ENCODE data around the gene PHF2. TPM values are rescaled to one million over a fixed set of nuclear protein-coding genes. Genes with fewer than 3 reads are reported as not detected.
A peak's percentile ranks its signal among the peaks of the same experiment; 100 is the strongest.

Gene PHF2
- 17.5 and 22.2 TPM in 2 replicates for total RNA-seq (2014; rRNA removed; shearing (Covaris generic))

GRCh38 chr9:93576258-93577077 is at the start of gene PHF2:
TSS of gene PHF2 (plus strand) at chr9:93576584. CDS start at chr9:93576774, 190 bp downstream.
- no peak for DNase-seq (ENCODE audit: low spot score)

GRCh38 chr9:93531374-93531773 is 45.0 kb upstream of the PHF2 start:
- DNase-seq (ENCODE audit: low spot score): no peak

DNA sequence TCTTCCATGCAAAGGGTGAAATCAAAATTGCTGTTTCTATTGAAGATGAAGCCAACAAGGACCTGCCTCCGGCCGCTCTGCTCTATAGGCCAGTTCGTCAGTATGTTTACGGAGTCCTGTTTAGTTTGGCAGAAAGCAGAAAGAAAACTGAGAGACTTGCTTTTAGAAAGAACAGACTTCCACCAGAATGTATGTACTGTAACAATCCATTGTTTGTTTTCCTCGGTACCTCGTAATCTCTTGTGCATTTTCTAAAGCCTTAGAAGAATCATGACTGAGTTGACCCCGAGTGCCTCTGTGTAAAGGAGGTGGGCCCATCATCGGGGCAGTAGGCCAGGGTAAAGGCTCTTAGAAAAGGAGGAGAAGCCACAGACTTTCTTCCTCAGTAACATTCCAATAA is 44.2 kb upstream of the PHF2 start:
- DNase-seq (ENCODE audit: low spot score): no peak

- DNase-seq (ENCODE audit: low spot score): no peak
Measured at GRCh38 chr9:93533863-93534262, 42.5 kb upstream of the PHF2 start.

GRCh38 chr9:93536167-93536566 is 40.2 kb upstream of the PHF2 start:
- DNase-seq (ENCODE audit: low spot score): no peak

GRCh38 chr9:93536874-93537273 is 39.5 kb upstream of the PHF2 start:
- no peak for DNase-seq (ENCODE audit: low spot score)

DNA sequence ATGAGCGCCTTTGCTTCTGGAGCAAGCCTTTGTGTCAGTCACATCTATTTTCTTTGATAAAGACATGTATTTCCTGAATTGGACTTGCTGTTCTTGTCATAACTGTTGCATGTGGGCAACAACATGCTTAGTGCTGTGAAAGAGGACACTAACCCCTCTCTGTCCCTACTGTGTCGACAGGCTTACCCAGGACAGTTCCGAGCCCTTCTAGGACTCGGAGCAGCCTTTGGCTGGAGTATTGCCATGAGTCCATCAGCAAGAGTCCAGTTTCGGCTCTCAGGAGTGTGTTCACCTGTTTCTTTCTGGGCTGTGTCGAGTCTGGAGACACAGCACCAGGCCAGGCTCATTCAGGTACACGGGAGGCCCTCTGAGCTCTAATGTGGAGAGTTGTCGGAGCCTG is 36.1 kb upstream of the PHF2 start:
- DNase-seq (ENCODE audit: low spot score): no peak

GRCh38 chr9:93541005-93541404 is 35.4 kb upstream of the PHF2 start:
- no peak for DNase-seq (ENCODE audit: low spot score)

- no peak for DNase-seq (ENCODE audit: low spot score)
Measured at GRCh38 chr9:93541581-93542349, 34.6 kb upstream of the PHF2 start.

GRCh38 chr9:93543117-93543516 is 33.3 kb upstream of the PHF2 start:
- no peak for DNase-seq (ENCODE audit: low spot score)

GRCh38 chr9:93546356-93546755 is 30.0 kb upstream of the PHF2 start:
- no peak for DNase-seq (ENCODE audit: low spot score)

GRCh38 chr9:93549611-93550010 is 26.8 kb upstream of the PHF2 start:
- no peak for DNase-seq (ENCODE audit: low spot score)

DNA sequence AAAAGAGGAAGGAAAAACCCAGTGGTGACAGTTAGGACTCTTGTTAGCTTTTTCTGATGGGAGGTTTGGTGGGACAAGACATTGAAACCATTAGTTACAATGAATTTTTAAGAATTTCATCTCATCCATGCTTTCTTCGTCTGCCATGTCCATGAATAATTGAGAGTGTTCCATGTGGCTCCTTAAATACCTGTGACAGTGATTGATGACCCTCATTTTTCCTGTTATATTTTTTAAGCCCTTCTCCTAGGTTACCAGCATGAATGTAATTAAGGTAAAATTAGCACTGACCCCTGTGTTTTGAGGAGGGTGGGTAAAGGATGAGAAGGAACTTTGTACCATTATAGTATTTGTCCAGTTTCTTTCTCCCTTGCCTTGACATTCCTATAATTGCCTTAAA is 23.5 kb upstream of the PHF2 start:
- no peak for DNase-seq (ENCODE audit: low spot score)

DNA sequence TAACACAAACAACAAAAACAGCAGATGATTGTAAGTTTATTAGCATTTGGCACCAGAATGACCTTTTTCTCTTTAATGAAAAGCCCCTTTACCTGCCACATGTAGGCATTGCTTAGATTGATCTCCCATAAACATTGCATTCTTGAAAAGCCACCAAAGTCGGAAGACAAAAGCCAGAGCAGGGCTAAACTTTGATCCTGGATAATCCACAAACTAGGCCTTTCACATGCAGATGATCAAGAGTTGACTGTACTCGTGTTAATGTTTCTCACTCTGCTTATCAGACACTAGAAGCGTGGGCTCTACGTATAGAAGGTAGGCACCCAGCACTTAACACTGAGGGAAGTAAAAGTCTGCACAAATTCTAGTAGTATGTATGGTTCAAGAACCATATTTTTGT is 21.0 kb upstream of the PHF2 start:
- DNase-seq (ENCODE audit: low spot score): no peak

DNA sequence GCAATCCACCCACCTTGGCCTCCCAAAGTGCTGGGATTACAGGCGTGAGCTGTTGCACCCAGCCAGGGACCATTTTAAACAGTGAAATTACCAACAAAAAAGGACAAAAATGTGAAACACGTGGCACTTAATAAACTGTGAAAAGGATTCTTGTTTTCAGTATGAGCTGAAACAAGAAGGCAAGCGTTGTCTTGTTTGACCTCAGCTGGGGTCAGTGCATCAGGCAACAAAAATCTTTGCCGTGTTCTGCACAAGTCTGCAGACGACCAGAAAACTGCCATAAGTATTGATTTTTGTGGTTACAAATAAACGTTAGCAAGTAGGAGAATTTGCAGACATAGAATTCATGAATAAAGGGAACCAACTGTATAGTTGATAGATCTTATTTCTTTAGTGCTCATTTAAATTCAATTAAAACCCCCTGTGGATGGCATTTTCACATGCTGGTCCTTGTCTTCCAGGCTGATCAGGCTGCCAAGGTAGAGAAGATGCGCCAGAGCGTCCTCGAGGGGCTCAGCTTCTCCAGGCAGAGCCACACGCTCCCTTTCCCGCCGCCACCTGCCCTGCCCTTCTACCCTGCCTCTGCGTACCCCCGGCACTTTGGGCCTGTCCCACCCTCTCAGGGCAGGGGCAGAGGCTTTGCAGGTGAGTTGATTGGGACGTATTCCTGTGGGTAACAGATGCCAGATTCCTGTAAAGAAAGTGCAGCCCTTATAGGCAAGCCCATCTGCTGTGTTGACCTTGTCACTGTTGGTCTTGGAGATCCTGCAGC is 18.8 kb upstream of the PHF2 start:
- DNase-seq (ENCODE audit: low spot score): no peak

- no peak for DNase-seq (ENCODE audit: low spot score)
Measured at GRCh38 chr9:93558503-93558902, 17.9 kb upstream of the PHF2 start.

DNA sequence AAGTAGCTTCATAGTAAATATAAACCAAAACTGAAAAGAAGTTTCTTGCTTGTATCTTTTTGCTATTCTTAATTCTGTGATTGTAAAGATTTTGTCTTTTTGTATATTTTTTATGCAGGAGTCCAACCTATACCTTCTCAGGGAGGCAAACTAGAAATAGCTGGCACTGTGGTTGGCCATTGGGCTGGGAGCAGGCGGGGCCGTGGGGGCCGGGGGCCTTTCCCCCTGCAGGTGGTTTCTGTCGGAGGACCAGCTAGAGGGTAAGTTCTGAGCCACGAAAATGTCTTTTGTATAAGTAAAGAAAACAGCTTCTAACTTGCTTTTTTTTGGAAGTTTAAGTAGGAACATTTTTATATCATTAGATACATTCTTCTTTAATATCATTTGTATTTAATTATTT is 15.4 kb upstream of the PHF2 start:
- no peak for DNase-seq (ENCODE audit: low spot score)

DNA sequence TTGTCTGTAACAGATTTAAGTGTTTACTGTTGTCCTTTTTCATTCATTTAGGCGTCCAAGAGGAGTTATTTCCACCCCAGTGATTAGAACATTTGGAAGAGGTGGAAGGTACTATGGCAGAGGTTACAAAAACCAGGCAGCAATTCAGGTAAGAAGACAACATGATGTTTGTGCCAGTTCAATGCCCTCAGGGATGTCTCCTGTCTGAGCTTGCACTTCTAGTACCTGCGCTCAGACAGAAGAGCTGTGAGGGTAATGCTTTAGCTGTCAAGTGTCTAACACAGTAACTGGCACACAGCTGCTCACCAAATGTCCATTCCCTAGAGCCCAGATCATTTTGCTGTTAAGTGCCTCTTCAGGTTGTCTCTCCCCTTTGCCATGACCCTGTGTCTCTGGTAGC is 14.2 kb upstream of the PHF2 start:
- DNase-seq (ENCODE audit: low spot score): no peak

DNA sequence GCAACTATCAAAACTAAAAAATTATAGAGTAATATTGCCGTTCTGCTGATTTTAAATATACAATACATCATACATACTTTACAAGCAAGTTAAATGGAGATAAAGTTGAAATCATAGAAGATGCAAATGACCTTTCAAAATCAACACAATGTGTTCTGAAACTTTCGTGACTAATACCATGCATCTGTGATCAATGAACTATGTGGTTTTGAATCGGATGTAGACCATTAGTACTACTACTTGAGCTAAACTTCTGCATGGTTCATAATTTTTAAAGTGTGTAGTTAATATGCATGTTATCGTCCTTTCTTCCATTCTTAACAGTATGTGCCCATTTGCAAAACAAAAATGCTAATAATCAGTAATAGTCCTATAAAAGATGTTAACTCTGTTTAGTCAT is 11.3 kb upstream of the PHF2 start:
- DNase-seq (ENCODE audit: low spot score): no peak

GRCh38 chr9:93566408-93567270 is 9.7 kb upstream of the PHF2 start:
- peak; percentile 85 for DNase-seq (ENCODE audit: low spot score)

DNA sequence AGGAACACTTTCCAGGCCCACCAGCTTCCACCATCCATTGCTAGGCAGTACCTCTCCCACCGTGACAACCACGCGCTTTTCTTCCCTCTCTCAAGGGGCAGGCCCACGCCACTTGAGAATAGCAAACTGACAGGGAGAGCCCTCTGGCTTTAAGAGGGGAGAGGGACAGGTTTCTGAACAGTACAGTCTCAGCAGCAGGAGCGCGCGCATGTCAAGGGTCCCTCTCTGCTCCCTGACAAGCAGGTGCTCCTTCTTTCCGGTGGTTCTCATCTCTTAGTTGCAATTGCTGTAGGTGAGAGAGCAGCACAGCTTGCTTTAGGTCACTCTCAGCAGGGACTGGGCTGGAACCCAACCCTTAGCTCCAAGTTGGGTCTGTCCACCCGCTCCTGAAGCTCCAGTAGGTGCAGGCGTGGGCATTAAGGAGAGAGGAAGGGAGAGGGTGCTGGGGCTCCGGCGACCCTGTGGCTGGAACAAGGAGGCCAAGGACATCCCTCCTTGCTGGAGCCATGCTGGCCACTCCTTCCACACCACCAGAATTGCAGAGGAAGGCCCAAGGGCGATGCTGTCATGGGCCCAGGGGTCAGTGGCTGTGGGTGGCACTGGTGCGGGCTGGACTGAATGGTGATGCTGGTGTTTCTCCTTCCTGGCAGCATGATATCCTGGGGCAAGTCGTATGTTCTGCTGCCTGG is 9.0 kb upstream of the PHF2 start:
- no peak for DNase-seq (ENCODE audit: low spot score)
